Measurements from ENCODE around the gene ADCY5.

Gene ADCY5

GRCh38 chr3:123386477-123387040 is 62.3 kb downstream of the ADCY5 start:
- no peak for DNase-seq (ENCODE audit: low spot score)

DNA sequence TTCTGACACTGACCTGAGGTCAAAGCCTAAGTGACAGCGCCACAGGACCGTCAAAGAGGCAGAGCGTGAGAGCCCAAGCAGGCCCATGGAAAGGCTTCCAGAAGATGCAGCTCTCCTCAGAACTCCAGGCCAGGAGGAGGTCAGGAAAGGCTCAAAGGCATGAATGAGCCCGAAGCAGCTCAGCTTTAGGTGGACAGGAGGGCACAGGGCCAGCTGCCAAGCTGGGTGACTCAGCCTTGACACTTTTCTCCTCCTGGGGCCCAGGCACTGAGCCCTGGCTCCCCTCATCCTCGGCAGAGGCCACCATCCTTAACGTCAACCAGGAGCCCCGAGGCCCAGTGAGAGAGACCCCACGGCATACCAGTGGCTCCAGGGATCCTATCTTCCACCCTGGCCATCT is 62.9 kb downstream of the ADCY5 start:
- DNase-seq (ENCODE audit: low spot score), result peak; percentile 31

DNA sequence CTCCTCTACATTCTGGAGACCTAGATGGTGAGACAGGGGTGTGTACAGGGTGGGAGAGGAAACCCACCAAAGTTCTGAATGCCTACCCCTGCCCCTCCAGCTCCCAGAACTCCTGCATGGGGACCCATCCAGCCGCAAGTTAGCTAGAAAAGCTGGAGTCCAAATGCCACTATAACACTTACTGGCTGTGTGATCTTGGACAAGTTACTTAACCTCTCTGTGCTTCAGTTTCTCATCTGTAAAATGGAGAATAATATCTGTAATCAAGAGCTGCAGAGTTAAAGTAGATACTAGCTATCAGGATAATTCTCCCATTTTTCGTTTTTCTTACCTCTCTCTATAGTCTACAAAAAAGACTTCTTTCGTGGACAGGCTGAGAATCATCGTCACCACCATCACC is 63.4 kb downstream of the ADCY5 start:
- DNase-seq (ENCODE audit: low spot score), result no peak

- DNase-seq (ENCODE audit: low spot score), result no peak
These were observed 63.9 kb downstream of the ADCY5 start for GRCh38 chr3:123385001-123385401.

- DNase-seq (ENCODE audit: low spot score), result no peak
These were observed 64.6 kb downstream of the ADCY5 start for GRCh38 chr3:123384256-123384655.

DNA sequence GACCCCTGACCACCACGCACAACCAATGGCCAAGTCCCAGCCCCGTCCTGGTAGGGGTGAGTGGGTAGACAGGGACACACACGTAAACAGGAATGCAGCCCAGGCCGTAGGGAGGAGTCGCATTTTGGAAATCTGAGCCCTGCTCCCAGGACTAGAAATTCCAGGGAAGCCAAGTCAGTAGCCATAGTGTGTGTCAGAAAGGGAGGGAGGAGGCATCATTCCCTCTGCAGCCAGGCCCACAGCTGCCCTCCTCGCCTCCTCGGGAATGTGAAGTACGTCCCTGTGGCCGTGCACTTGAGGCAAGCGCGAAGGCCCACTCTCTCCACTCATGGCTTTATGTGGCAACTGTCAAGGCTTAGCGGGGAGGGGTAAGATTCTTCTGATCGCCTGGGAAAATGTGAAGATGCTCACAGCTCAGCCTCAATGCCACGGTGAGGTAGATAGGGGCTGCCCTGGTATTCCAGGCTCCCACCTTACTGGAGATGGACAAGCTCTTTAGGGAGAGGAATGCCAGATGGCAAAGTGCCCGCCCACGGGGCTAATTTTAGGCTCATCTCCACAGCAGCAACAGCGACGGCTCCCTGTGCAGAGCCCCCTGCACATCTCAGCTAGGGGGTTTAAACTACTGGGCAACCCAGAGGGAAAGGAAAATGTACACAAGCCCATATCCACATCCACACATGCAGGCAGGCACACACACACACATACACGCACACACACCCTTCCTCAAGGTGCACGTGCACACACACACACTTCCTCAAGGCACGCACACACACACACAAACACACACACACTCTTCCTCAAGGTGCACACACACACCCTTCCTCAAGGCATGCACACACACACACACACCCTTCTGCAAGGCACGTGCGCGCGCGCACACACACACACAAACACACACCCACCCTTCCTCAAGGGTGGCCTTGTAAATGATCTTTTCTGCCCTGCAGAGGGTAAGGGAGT is 65.5 kb downstream of the ADCY5 start:
- peak; percentile 34 for DNase-seq (ENCODE audit: low spot score)

DNA sequence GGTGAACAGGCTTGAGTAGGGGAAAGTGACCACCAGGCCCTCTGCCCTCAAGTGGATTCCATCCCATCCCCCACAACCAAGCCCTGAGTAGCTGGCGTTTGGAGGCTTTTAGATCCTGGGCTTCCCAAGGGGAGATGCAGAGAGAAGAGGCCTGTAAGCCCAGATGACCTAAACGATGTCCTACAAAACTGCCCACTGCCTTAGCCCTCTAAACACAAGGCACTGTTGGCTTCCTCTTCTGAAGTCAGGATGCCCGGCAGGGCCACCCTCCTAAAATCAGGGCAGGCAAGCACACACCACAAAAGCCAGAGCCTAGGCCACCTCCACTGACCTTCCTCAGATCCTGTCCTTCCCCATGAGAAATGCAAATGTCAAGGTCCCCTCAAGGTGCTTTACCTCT is 68.6 kb downstream of the ADCY5 start:
- no peak for DNase-seq (ENCODE audit: low spot score)

DNA sequence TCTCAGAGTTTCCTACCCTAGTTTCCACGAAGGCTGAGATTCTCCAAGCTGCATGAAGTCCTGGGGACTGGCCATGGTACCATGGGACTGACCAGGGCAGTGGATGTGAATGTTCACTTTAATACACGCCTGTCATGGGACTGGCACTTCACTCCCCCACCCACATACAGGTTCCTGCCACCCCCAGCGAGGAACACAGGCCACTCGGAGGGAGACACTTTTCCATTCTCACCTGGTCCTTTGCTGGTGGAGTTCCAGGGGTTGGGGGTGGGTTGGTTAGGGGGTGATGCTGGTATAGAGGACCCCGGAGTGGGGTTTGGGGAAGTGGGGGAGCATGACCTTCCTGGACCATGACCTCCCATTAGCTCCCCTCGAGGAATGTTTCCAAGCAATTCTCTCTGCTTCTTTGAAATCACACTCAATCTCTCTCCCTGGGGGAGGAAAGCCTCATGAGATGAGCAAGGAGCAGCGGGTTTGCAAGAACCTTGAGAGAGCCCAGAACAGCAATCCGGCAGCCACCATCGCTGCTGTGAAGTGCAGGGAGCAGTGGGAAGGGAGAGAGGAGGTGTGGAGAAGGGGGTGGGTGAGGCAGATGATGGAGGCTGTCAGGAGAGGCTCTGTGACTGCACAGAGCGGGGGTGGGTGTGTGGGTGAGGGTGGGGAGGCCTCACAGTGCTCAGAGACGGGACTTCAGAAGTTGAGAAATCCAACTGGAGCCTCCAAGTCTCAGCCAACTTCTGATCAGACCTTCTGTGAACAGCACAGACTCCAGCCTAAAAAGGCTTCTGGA is 69.7 kb downstream of the ADCY5 start:
- no peak for DNase-seq (ENCODE audit: low spot score)

DNA sequence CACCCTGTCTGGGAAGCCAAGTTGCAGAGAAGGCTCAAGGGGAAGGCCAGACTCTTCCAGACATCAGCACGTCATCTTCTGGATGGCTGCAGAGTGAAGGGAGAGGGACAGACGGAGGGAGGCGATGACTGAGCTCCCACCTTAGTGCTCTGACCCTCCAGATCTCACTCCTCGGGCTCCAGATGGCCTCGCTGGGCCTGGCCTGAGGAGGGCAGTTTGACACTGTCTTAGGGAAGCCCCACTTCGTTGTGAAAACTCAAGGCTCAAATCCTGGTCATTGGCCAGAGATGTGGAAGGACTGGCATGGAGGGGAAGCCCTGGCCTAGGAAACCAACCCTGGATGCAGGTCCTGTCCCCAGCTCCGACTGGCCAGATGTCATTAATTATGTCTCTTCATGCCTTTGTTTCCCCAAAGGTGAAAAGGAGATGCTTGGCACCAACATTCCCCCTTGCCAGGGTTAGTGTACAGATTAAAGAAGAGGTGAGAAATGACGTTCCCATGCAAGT is 70.4 kb downstream of the ADCY5 start:
- no peak for DNase-seq (ENCODE audit: low spot score)

GRCh38 chr3:123377243-123377740 is 71.6 kb downstream of the ADCY5 start:
- DNase-seq (ENCODE audit: low spot score), result no peak

DNA sequence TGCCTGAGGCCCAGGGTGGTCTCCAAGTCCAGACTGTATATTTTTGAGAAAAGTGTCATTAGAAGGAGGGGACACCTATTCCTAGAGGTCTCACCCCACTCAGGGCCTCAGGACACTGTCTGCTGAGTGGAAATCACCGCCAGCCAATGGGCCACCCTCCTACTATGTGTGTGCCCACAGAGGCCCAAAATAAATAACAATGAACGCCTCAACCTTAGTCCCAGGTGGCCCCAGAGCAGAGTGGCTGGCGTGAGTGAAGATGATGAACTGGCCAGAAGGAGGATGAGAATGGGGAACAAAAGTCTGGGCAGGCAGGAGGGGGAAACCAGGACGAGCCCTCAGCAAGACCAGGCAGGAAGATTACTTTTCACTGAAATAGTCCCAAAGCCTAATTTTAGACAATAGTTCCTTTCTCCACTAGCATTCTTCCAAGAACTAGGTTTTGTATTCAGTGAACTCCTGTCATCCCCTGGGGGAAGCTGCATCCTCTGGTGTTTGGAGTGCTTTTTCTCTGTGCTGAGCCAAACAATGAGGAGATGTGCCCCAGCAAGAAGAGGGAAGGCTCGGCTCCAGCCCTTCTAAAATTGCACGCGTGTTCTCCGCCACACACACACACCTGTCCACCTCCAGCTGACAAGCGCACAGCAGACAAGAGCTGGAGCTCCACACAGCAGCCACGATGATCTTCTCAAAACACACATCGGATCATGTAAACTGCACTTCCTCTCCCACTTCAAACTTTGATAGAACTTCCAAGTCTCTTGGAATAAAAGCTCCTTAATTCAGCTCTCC is 72.2 kb downstream of the ADCY5 start:
- no peak for DNase-seq (ENCODE audit: low spot score)

GRCh38 chr3:123375014-123375940 is 73.6 kb downstream of the ADCY5 start:
- no peak for DNase-seq (ENCODE audit: low spot score)

DNA sequence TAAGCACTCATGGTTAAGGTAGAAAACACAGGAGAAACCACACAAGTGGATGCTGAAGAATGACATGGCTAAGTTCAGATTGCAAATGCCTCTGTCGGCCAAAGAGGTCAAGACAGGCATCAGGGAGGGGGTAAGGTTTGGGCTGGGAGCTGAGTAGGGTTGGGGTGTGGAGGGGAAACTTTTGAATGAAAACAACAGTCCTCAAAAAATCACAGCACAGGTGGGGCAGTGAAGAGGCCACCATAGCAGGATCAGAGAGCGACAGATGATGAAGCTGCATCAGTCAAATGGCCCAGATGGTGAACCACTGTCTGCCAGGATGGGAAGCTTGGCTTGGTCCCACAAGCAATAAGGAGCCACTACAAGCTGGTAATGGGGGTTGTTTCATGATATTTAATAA is 74.9 kb downstream of the ADCY5 start:
- no peak for DNase-seq (ENCODE audit: low spot score)

- no peak for DNase-seq (ENCODE audit: low spot score)
These were observed 75.4 kb downstream of the ADCY5 start for GRCh38 chr3:123373474-123373987.

DNA sequence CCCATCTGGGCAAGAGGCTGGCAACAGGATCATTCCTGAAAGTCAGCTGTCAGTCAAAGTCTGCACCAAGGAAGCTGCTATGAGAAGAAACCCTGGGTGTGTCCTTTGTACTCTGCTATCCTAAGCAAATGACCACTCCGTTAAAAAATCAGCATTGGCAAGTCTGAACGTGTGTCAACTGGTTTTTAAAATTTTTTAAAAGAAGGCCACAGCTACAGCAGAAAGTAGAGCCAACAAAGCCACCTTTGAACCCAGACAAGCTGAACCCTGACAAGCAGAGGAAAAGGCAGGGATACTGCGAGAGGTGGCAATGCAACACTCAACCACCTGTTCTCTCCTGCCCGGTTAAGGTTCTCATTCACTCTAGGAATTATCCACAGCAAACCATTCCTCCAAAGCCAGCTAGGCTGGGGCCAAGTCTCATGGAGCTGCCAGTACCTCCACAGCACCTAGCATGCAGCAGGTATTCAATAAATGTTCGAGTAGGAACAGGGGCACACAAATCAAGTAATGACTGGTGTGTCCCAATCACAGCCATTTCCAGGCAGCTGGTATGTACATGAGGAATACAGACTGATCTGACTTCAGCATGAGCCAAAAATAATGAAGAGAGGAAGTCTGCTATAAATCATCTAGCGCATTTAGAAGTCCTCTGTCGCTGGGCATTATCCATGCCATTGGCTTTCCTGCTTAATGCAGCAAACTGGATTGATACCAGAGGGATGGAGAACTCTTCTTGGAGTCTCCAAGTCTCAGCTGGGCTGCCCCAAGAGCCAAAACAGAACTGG is 76.0 kb downstream of the ADCY5 start:
- DNase-seq (ENCODE audit: low spot score), result no peak

GRCh38 chr3:123371859-123372685 is 76.8 kb downstream of the ADCY5 start:
- DNase-seq (ENCODE audit: low spot score), result no peak

- no peak for DNase-seq (ENCODE audit: low spot score)
These were observed 77.5 kb downstream of the ADCY5 start for GRCh38 chr3:123371426-123371825.

GRCh38 chr3:123370819-123371218 is 78.1 kb downstream of the ADCY5 start:
- no peak for DNase-seq (ENCODE audit: low spot score)
